Thyroid gland (tissue), 4 donors: Measurements from ENCODE around the gene FAM168A. TPM values are rescaled to one million over a fixed set of nuclear protein-coding genes. Genes with fewer than 3 reads are reported as not detected.

Experiments used
- DNase-seq, 2 donors: peaks; one replicate each; pipeline ENCODE4 v3.0.0-alpha.2; 2019
- H3K27ac ChIP-seq, 3 donors: fragments of 200-600 bp; sonication (generic); 1 replicate in 2 of 3; 2 replicates in 1 of 3; pipeline ENCODE4 v1.5.1; 2016 to 2019; ENCODE audit warnings: mild to moderate bottlenecking in 1 of 3, moderate library complexity in 1 of 3
- H3K27me3 ChIP-seq: fragments of 200-600 bp; sonication (generic); one replicate; pipeline ENCODE4 v1.5.1; 2019
- H3K36me3 ChIP-seq, 2 donors: fragments of 200-600 bp; sonication (generic); one replicate each; pipeline ENCODE4 v1.5.1; 2016 to 2019
- H3K4me1 ChIP-seq, 2 donors: fragments of 200-600 bp; sonication (generic); one replicate each; pipeline ENCODE4 v1.5.1; 2017 to 2019
- H3K4me3 ChIP-seq, 3 donors: fragments of 200-600 bp; sonication (generic); replicated peaks in 1 of 3; 1 replicate in 2 of 3; 2 replicates in 1 of 3; pipeline ENCODE4 v1.5.1; 2016; ENCODE audit warnings: mild to moderate bottlenecking in 1 of 3
- H3K9me3 ChIP-seq: fragments of 200-600 bp; sonication (generic); one replicate; pipeline ENCODE4 v1.5.1; 2017
- POLR2A ChIP-seq, 2 donors: fragments of 450-650 bp; IDR thresholded peaks; one replicate each; pipeline ENCODE4 v1.6.1; 2017; ENCODE audit warnings: antibody characterized with exemption in 2 of 2, mild to moderate bottlenecking in 2 of 2, moderate library complexity in 1 of 2
- WGBS, 2 donors: methylation state at CpG; one replicate each; pipeline ENCODE4 v1.1.5; 2017; 5-methylcytosine and 5-hydroxymethylcytosine counted together
- intact Hi-C: fragments of 100-400 bp; cut with DNase I; formaldehyde crosslinking; loops from one replicate; pipeline ENCODE4 v1.15.1; 2023
- total RNA-seq, 4 donors: library from RNA; depleted of rRNA; stranded (reverse); fragments of >200 nt; gene quantifications; one replicate each; pipeline ENCODE4 v1.2.3, GENCODE V29; 2016
- TF ChIP-seq, protein P1 (sequence below), 6 experiments: fragments of 200-600 bp in 3 of 6; fragments of 450-650 bp in 3 of 6; sonication (generic) in 3 of 6; IDR thresholded peaks; one replicate each; pipeline ENCODE4 v1.5.1; 2016 to 2019; ENCODE audit warnings: antibody characterized with exemption in 6 of 6, mild to moderate bottlenecking in 2 of 6, inconsistent platforms in 1 of 6, moderate library complexity in 1 of 6

Gene FAM168A
- total RNA-seq, 4 donors from 2014 or later = 32.7 to 51.0 (median 40.2) TPM

DNA sequence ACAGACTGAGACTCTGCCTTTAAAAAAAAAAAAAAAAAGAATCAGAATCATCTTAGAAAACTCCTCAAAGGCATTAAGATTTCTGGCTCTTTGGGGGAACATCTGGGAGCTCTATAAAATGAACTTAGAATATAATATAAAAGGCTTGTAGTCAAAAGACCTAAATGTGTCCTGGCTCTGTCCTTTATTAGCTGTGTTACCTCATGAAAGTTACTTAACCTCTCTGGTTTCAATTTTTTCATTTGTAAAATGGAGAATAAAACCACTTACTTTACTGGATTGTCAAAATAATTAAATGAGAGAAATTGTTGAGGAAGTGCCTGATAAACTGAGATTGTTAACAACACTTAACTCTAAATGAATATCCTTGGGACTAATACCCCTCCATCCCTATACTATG, 81.8 kb downstream of the FAM168A start:
- intact Hi-C loops = no loop called here
- no peaks in the 10 kb centered on the region for H3K9me3 ChIP-seq

DNA sequence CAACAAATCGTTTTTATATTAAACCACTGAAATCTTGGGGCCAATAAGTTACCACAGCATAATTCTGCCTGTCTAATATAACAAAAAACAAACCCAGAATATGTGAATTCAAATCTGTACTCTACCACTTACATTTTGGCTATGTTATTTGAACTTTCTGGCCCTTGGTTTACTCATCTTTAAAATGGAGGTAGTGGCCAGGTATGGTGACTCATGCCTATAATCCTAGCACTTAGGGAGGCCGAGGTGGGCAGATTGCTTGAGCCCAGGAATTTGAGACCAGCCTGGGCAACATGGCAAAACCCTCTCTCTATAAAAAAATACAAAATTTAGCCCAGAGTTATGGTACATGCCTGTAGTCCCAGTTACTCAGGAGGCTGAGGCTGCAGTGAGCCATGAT, 84.2 kb downstream of the FAM168A start:
- intact Hi-C loops = no loop called here
- Histone ChIP-seq H3K9me3 (no peaks in the 10 kb centered on the region), H3K27me3 (no peaks in the 10 kb centered on the region), H3K4me1 (no peaks in the 10 kb centered on the region), H3K36me3 (no peaks in the 10 kb centered on the region), H3K27ac (no peak overlapping the region), H3K4me3 (no peak overlapping the region)
- 90 to 97% methylated on average over 2 of the region's 2 CpGs for WGBS, 2 donors
- no peak for DNase-seq
- TF ChIP-seq, protein P1, sequence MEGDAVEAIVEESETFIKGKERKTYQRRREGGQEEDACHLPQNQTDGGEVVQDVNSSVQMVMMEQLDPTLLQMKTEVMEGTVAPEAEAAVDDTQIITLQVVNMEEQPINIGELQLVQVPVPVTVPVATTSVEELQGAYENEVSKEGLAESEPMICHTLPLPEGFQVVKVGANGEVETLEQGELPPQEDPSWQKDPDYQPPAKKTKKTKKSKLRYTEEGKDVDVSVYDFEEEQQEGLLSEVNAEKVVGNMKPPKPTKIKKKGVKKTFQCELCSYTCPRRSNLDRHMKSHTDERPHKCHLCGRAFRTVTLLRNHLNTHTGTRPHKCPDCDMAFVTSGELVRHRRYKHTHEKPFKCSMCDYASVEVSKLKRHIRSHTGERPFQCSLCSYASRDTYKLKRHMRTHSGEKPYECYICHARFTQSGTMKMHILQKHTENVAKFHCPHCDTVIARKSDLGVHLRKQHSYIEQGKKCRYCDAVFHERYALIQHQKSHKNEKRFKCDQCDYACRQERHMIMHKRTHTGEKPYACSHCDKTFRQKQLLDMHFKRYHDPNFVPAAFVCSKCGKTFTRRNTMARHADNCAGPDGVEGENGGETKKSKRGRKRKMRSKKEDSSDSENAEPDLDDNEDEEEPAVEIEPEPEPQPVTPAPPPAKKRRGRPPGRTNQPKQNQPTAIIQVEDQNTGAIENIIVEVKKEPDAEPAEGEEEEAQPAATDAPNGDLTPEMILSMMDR (IDR thresholded peaks at IDR 0.05) = no peak
- no peak for TF ChIP-seq POLR2A (IDR thresholded peaks at IDR 0.05)

More for the DNA sequence above, 81.8 kb downstream of the FAM168A start:
- Histone ChIP-seq H3K4me1 (no peaks in the 10 kb centered on the region), H3K4me3 (no peak overlapping the region), H3K27ac (no peak overlapping the region), H3K36me3 (no peaks in the 10 kb centered on the region), H3K27me3 (no peaks in the 10 kb centered on the region)
- TF ChIP-seq, protein P1 (IDR thresholded peaks at IDR 0.05) = no peak
- no peak for TF ChIP-seq POLR2A (IDR thresholded peaks at IDR 0.05)
- no peak for DNase-seq

DNA sequence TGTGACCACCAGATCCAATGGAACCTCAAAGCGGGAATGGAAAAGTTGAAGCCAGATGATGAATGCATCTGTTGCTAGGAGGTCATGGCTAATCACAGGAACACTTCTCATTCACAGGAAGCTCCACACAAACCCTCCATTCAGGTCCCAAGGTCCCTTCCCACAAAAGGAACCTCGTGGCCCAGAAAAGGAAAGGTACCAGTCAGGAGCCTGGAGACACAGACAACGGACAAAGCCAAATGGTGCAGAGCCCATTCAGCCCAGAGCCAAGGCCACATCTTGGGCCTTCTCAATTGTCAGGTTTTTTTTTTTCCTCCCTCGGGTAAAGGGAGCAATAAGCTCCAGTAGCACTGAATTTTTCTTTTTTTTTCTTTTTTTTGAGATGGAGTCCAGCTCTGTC, 87.0 kb downstream of the FAM168A start:
- no peaks in the 10 kb centered on the region for H3K9me3 ChIP-seq
- TF ChIP-seq, protein P1 (IDR thresholded peaks at IDR 0.05) = no peak
- TF ChIP-seq POLR2A (IDR thresholded peaks at IDR 0.05) = no peak
- no peak overlapping the region for H3K4me3 ChIP-seq
- H3K27me3 ChIP-seq = no peaks in the 10 kb centered on the region
- H3K4me1 ChIP-seq = no peaks in the 10 kb centered on the region
- WGBS, 2 donors = 86 to 89% methylated on average over 4 of the region's 4 CpGs
- no peak for DNase-seq
- no peak overlapping the region for H3K27ac ChIP-seq
- no peaks in the 10 kb centered on the region for H3K36me3 ChIP-seq
- intact Hi-C loops = no loop called here

DNA sequence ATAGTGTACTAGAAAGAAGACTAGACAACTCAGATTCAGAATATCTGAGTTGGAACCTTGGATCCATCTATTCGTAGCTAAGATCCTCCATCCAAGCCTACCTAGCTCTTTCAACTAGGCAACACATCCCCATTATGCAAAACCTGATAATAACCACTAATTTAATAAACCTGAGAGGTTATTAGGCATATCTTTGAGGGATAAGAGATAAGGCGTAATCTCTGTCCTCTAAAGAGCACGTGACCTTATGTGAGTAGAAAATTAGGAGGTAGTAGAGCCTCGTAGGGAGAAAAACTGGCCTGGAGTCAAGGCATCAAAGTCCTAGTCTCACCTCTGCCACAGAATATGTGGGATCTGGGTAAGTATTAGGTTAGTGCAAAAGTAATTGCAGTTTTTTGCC, 87.8 kb downstream of the FAM168A start:
- Histone ChIP-seq H3K9me3 (no peaks in the 10 kb centered on the region), H3K4me1 (no peaks in the 10 kb centered on the region), H3K36me3 (no peaks in the 10 kb centered on the region), H3K27me3 (no peaks in the 10 kb centered on the region), H3K27ac (no peak overlapping the region), H3K4me3 (no peak overlapping the region)
- intact Hi-C loops = no loop called here
- no peak for DNase-seq
- TF ChIP-seq, protein P1 (IDR thresholded peaks at IDR 0.05) = no peak
- no peak for TF ChIP-seq POLR2A (IDR thresholded peaks at IDR 0.05)
- 96 to 98% methylated on average over 4 of the region's 4 CpGs for WGBS, 2 donors

DNA sequence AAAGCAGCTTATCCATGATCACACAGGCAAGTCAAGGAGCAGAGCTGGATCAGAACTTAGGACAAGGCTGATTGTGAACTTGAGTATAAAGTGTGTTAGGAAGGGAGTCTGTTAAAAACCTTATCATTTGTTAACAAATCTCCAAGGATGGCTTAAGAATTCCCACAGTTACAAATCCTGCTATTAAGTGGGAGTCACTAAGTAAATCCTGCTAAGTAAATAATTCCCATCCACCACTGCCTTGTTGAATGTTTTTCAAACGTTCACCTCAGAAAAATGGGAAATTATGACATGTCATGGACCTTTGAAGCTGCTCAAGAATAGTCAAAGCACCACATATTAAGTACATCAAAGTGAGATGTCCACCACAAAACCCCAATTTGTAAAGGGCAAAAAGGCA, 88.7 kb downstream of the FAM168A start:
- intact Hi-C loops = no loop called here
- no peak overlapping the region for H3K4me3 ChIP-seq
- WGBS, 2 donors = 65 to 72% methylated on average over 1 of the region's 1 CpG

More for the DNA sequence above, 88.7 kb downstream of the FAM168A start:
- TF ChIP-seq, protein P1 (IDR thresholded peaks at IDR 0.05) = no peak
- TF ChIP-seq POLR2A (IDR thresholded peaks at IDR 0.05) = no peak
- H3K27ac ChIP-seq = no peak overlapping the region
- DNase-seq = no peak
- H3K9me3 ChIP-seq = no peaks in the 10 kb centered on the region
- no peaks in the 10 kb centered on the region for H3K4me1 ChIP-seq
- no peaks in the 10 kb centered on the region for H3K27me3 ChIP-seq
- H3K36me3 ChIP-seq = no peaks in the 10 kb centered on the region
